ENCODE results near the gene RNF152. TPM values are rescaled to one million over a fixed set of nuclear protein-coding genes. Genes with fewer than 3 reads are reported as not detected.

The RNF152 gene
- total RNA-seq, 1 experiment from 2014 or later: 2.0 TPM

DNA sequence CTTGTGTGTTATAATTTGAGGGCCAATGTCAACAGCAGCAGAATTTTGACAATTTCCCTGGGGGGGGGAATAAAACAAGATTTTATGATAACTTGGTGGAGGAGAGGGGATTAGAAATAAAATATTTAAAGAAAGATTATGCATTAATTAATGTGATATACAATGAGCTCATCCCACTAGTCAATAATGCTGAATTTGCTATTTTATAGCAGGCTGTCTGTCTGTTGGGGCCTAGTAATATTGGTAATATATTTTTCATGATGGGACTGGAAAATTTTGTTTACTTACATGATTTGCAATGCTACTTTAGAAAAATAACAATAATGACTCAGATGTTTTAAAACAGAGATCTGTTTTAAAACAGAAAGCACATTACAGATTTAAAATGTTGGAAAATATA lies 118.0 kb downstream of the RNF152 start:
- POLR2A ChIA-PET (ENCODE audit: unreplicated experiment): no interaction called here
- H3K9me2 ChIP-seq (replicated peaks; ENCODE audit: low read length): no peaks in the 10 kb centered on the region
- H3K27me3 ChIP-seq (ENCODE audit: low read length): peaks cover 6% of the 10 kb centered on the region; the same call in 1 of the 2 replicates
- H3K4me1 ChIP-seq (ENCODE audit: insufficient read depth, low read length): no peaks in the 10 kb centered on the region
- no TSS peak for BruUV-seq (replicated peaks)
- no peak for TF ChIP-seq EZH2 (IDR thresholded peaks at IDR 0.05; ENCODE audit: low read length, unreplicated experiment)
- TF ChIP-seq EZH2phosphoT487 (IDR thresholded peaks at IDR 0.05; ENCODE audit: borderline replicate concordance, low read length): no peak
- TF ChIP-seq, protein P1, sequence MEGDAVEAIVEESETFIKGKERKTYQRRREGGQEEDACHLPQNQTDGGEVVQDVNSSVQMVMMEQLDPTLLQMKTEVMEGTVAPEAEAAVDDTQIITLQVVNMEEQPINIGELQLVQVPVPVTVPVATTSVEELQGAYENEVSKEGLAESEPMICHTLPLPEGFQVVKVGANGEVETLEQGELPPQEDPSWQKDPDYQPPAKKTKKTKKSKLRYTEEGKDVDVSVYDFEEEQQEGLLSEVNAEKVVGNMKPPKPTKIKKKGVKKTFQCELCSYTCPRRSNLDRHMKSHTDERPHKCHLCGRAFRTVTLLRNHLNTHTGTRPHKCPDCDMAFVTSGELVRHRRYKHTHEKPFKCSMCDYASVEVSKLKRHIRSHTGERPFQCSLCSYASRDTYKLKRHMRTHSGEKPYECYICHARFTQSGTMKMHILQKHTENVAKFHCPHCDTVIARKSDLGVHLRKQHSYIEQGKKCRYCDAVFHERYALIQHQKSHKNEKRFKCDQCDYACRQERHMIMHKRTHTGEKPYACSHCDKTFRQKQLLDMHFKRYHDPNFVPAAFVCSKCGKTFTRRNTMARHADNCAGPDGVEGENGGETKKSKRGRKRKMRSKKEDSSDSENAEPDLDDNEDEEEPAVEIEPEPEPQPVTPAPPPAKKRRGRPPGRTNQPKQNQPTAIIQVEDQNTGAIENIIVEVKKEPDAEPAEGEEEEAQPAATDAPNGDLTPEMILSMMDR (conservative IDR thresholded peaks at IDR 0.05; ENCODE audit: low read depth, low read length): no peak
- H3K27ac ChIP-seq (ENCODE audit: low read length): no peak overlapping the region
- no peak overlapping the region for H3K9ac ChIP-seq (ENCODE audit: low read length)
- H3K4me2 ChIP-seq (ENCODE audit: low read length): no peak overlapping the region
- intact Hi-C loops (cut with micrococcal nuclease): no loop called here
- ATAC-seq: no peak
- H3F3A ChIP-seq (ENCODE audit: low read length, unreplicated experiment): no peaks in the 10 kb centered on the region
- no peaks in the 10 kb centered on the region for H3K9me3 ChIP-seq (ENCODE audit: low read length)
- H3K79me2 ChIP-seq (ENCODE audit: low read length): no peaks in the 10 kb centered on the region
- CTCF ChIA-PET: no interaction called here
- H4K20me1 ChIP-seq (ENCODE audit: low read length): no peaks in the 10 kb centered on the region
- H3K36me3 ChIP-seq (ENCODE audit: low read depth, low read length): no peaks in the 10 kb centered on the region
- H2AFZ ChIP-seq (ENCODE audit: low read length): no peak overlapping the region
- DNase-seq: no peak
- no peak overlapping the region for H3K4me3 ChIP-seq (ENCODE audit: low read length)

DNA sequence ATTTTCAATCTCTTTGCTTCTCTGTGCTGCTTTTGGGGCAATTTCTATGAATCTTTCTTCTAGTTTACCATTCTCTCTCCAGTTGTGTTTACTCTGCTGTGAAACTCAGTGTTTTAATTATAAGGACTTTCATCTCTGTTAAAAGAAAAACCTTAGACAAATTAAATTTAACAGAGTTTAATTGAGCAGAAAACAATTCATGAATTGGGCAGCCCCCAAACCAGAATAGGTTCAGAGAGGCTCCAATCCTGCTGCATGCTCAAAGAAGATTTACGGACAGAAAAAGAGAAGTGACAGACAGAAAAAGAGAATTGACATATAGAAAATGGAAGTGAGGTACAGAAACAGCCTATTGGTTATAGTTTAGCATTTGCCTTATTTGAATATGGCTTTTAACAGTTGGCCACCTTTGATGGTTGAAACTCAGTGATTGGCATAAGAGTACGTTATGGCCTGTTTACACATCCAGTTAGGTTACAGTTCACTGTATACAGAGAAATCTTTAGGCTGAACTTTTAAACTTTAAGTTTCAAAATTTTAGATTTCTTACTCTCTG lies 120.4 kb downstream of the RNF152 start:
- Histone ChIP-seq H3F3A (ENCODE audit: low read length, unreplicated experiment) (no peaks in the 10 kb centered on the region), H2AFZ (ENCODE audit: low read length) (no peak overlapping the region), H3K27ac (ENCODE audit: low read length) (no peak overlapping the region), H3K4me2 (ENCODE audit: low read length) (no peak overlapping the region), H3K4me1 (ENCODE audit: insufficient read depth, low read length) (no peaks in the 10 kb centered on the region), H4K20me1 (ENCODE audit: low read length) (no peaks in the 10 kb centered on the region), H3K79me2 (ENCODE audit: low read length) (no peaks in the 10 kb centered on the region), H3K36me3 (ENCODE audit: low read depth, low read length) (no peaks in the 10 kb centered on the region), H3K4me3 (ENCODE audit: low read length) (no peak overlapping the region), H3K9ac (ENCODE audit: low read length) (no peak overlapping the region), H3K9me2 (replicated peaks; ENCODE audit: low read length) (no peaks in the 10 kb centered on the region), H3K9me3 (ENCODE audit: low read length) (no peaks in the 10 kb centered on the region), H3K27me3 (ENCODE audit: low read length) (no peaks in the 10 kb centered on the region)
- BruUV-seq (replicated peaks): no TSS peak
- TF ChIP-seq, protein P1 (conservative IDR thresholded peaks at IDR 0.05; ENCODE audit: low read depth, low read length): no peak
- TF ChIP-seq EZH2 (IDR thresholded peaks at IDR 0.05; ENCODE audit: low read length, unreplicated experiment): no peak
- TF ChIP-seq EZH2phosphoT487 (IDR thresholded peaks at IDR 0.05; ENCODE audit: borderline replicate concordance, low read length): no peak
- no peak for ATAC-seq
- intact Hi-C loops (cut with micrococcal nuclease): no loop called here
- ChIA-PET POLR2A (ENCODE audit: unreplicated experiment) (no interaction called here), CTCF (no interaction called here)
- no peak for DNase-seq

DNA sequence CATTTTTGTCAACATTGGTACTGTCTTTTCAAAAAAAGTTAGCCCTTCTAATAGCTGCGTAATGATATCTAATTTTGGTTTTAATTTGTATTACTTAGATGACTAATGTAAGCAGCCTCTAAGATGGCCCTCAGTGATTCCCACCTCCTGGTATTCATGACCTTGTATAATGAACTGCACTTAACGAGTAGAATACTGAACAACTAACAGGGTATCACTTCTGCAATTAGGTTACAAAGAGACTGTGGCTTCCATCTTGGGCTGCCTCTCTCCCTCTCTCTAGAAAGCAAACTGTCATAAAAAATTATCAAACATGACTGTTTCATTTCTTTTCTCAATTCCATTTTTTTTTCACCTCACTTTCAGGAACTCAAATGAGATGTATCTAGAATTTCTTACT lies 120.9 kb downstream of the RNF152 start:
- ChIA-PET POLR2A (ENCODE audit: unreplicated experiment) (no interaction called here), CTCF (no interaction called here)
- DNase-seq (no peak), ATAC-seq (no peak)
- no peak overlapping the region for H3K4me2 ChIP-seq (ENCODE audit: low read length)
- no peak overlapping the region for H2AFZ ChIP-seq (ENCODE audit: low read length)
- no peaks in the 10 kb centered on the region for H3K9me3 ChIP-seq (ENCODE audit: low read length)
- H3K9ac ChIP-seq (ENCODE audit: low read length): no peak overlapping the region
- no peaks in the 10 kb centered on the region for H3K79me2 ChIP-seq (ENCODE audit: low read length)
- H3K36me3 ChIP-seq (ENCODE audit: low read depth, low read length): no peaks in the 10 kb centered on the region
- no peaks in the 10 kb centered on the region for H3K4me1 ChIP-seq (ENCODE audit: insufficient read depth, low read length)
- H3K27me3 ChIP-seq (ENCODE audit: low read length): no peaks in the 10 kb centered on the region
- no peaks in the 10 kb centered on the region for H3F3A ChIP-seq (ENCODE audit: low read length, unreplicated experiment)
- H4K20me1 ChIP-seq (ENCODE audit: low read length): no peaks in the 10 kb centered on the region
- intact Hi-C loops (cut with micrococcal nuclease): no loop called here
- no peak overlapping the region for H3K27ac ChIP-seq (ENCODE audit: low read length)
- BruUV-seq (replicated peaks): no TSS peak
- no peak overlapping the region for H3K4me3 ChIP-seq (ENCODE audit: low read length)
- H3K9me2 ChIP-seq (replicated peaks; ENCODE audit: low read length): no peaks in the 10 kb centered on the region
- TF ChIP-seq, protein P1 (conservative IDR thresholded peaks at IDR 0.05; ENCODE audit: low read depth, low read length): no peak
- TF ChIP-seq EZH2 (IDR thresholded peaks at IDR 0.05; ENCODE audit: low read length, unreplicated experiment) (no peak), EZH2phosphoT487 (IDR thresholded peaks at IDR 0.05; ENCODE audit: borderline replicate concordance, low read length) (no peak)

All from PC-3 (cell line).